GM12878 (cell line): ENCODE data around the gene TPP2. TPM values are rescaled to one million over a fixed set of nuclear protein-coding genes. Genes with fewer than 3 reads are reported as not detected.

Experiments
- BACH1 ChIP-seq: fragments of 450-650 bp; IDR thresholded peaks from 2 replicates; pipeline ENCODE4 v1.6.1; 2017; ENCODE audit warnings: mild to moderate bottlenecking, borderline replicate concordance
- BCL3 ChIP-seq: IDR thresholded peaks from 2 replicates; pipeline ENCODE4 v1.6.1; 2011; ENCODE audit warnings: borderline replicate concordance, low read depth, mild to moderate bottlenecking, moderate library complexity, low read length; ENCODE audit not compliant: insufficient read depth, poor library complexity, severe bottlenecking
- CEBPZ ChIP-seq: fragments of 150-350 bp; IDR thresholded peaks from 2 replicates; pipeline ENCODE4 v1.6.1; 2016; ENCODE audit warnings: low read depth, low read length
- JUNB ChIP-seq: IDR thresholded peaks from 2 replicates; pipeline ENCODE4 v1.6.1; 2016; ENCODE audit warnings: antibody characterized with exemption, mild to moderate bottlenecking
- JUND ChIP-seq: IDR thresholded peaks from 2 replicates; pipeline ENCODE4 v1.6.1; 2012; ENCODE audit warnings: low read depth, mild to moderate bottlenecking, low read length, improper control_type of control experiment, moderate library complexity
- KAT2A ChIP-seq: conservative IDR thresholded peaks from 2 replicates; pipeline ENCODE4 v1.6.1; 2011; ENCODE audit warnings: low read depth, low read length; ENCODE audit not compliant: control insufficient read depth
- MXI1 ChIP-seq: fragments of 150-350 bp; IDR thresholded peaks from 2 replicates; pipeline ENCODE4 v1.6.1; 2011; ENCODE audit warnings: low read depth, mild to moderate bottlenecking, inconsistent platforms, low read length, improper control_type of control experiment
- NBN ChIP-seq: fragments of 450-650 bp; IDR thresholded peaks from 2 replicates; pipeline ENCODE4 v1.6.1; 2016
- NFXL1 ChIP-seq: fragments of 450-650 bp; IDR thresholded peaks from 2 replicates; pipeline ENCODE4 v1.6.1; 2017; ENCODE audit warnings: antibody characterized with exemption, mild to moderate bottlenecking, borderline replicate concordance
- PKNOX1 ChIP-seq: fragments of 450-650 bp; IDR thresholded peaks from 2 replicates; pipeline ENCODE4 v1.6.1; 2016; ENCODE audit warnings: mild to moderate bottlenecking
- RELB ChIP-seq: fragments of 450-650 bp; IDR thresholded peaks from 2 replicates; pipeline ENCODE4 v1.6.1; 2017; ENCODE audit warnings: low read depth, mild to moderate bottlenecking, moderate library complexity
- SMAD1 ChIP-seq: fragments of 450-650 bp; IDR thresholded peaks from 2 replicates; pipeline ENCODE4 v1.6.1; 2018; ENCODE audit warnings: mild to moderate bottlenecking, low read depth; ENCODE audit not compliant: partially characterized antibody
- SREBF2 ChIP-seq: IDR thresholded peaks from 2 replicates; pipeline ENCODE4 v1.6.1; 2012; ENCODE audit warnings: mild to moderate bottlenecking, low read length
- SRF ChIP-seq, 2 experiments: IDR thresholded peaks; 2 replicates each; pipeline ENCODE4 v1.6.1; 2011; ENCODE audit warnings: low read depth in 2 of 2, low read length in 2 of 2, mild to moderate bottlenecking in 1 of 2, moderate library complexity in 1 of 2
- SUZ12 ChIP-seq: fragments of 200-600 bp; sonication (generic); IDR thresholded peaks from one replicate; pipeline ENCODE4 v1.6.1; 2018; ENCODE audit warnings: antibody characterized with exemption, mild to moderate bottlenecking; ENCODE audit not compliant: unreplicated experiment
- YY1 ChIP-seq: IDR thresholded peaks from 2 replicates; pipeline ENCODE4 v1.6.1; 2011; ENCODE audit warnings: low read depth, mild to moderate bottlenecking, low read length
- polyA plus RNA-seq, 11 experiments: library from polyadenylated mRNA; depleted of rRNA in 4 of 11; unstranded in 6 of 11; stranded (reverse) in 5 of 11; fragments of >200 nt; fragmentation: Nextera tagmentation in 4 of 11; fragmentation: Illumina TruSeq in 1 of 11; extraction: Ambion mirVana in 4 of 11; extraction: Trizol in 1 of 11; gene quantifications; 1 replicate in 1 of 11; 2 replicates in 10 of 11; pipeline versions ENCODE4 v1.2.1 to v1.2.3, GENCODE V29; 2011 to 2016; ENCODE audit warnings: inconsistent platforms in 2 of 11, missing spikeins in 2 of 11, low read depth in 1 of 11
- total RNA-seq, 4 experiments: library from RNA; depleted of rRNA in 3 of 4; stranded (reverse); fragments of >200 nt in 3 of 4; fragmentation: Illumina TruSeq in 1 of 4; extraction: Trizol in 1 of 4; gene quantifications; 2 replicates each; pipeline versions ENCODE4 v1.2.1 to v1.2.3, GENCODE V29; 2013 to 2021
- TF ChIP-seq, protein P1 (sequence below): fragments of 450-650 bp; IDR thresholded peaks from 2 replicates; pipeline ENCODE4 v1.6.1; 2017; ENCODE audit warnings: mild to moderate bottlenecking, moderate library complexity

TPP2 gene
- total and polyA plus RNA-seq, 10 of the 15 experiments (the other 5 are each of a cell fraction or from before 2014, with no cell fraction given), result 18.4 to 82.3 (median 55.4) TPM

DNA sequence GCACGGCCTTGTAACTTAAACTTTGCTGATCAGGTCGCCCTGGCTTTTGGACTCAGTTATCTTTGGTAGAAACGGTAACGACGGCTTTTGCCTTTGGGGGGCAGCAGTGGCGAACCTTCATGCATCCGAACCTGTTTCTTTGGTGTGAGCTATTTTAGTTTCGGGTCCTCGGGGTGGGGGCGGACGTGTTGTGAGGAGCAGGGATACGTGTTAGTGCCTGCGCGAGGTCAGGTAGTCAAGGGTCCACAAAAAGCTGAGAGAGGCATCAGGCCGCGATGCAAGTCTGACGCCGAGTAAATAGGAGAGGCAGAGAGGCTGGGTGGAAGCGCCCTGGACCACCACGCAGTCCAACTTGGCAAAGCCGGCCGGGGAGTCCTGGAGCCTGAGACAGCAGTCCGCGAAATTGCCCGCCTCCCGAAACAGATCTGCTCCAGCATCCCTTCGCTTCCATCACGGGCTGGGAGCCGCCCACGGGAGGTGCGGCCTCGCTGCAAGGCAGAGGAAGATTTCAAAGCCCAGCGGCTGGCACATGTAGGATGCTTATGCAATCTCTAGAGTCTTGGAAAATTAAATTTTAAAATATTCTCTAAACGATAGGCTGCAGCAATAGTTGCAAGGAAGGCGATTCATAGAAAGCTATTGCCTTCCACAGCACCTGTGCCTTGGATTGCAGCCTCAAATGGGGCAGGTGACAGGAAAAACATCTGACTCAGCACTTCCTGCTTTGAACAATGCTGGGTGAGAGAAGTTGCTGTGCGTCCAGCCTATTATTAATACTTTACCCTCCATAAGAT lies 4.6 kb upstream of the TPP2 start (continued):
- TF ChIP-seq MXI1 (no peak; the same call in 1 of the 2 replicates), SMAD1 (no peak), BACH1 (peak; percentile 46; the same call in 1 of the 2 replicates), JUNB (peak; percentile 20; the same call in 1 of the 2 replicates), KAT2A (no peak), SRF (IDR thresholded peaks at IDR 0.05; ENCODE audit: low read depth in 2 of 2, low read length in 2 of 2) (no peak), NFXL1 (no peak), PKNOX1 (no peak), SREBF2 (no peak), NBN (peak; percentile 83), CEBPZ (no peak), YY1 (no peak), RELB (0 out of 2 replicates have a peak, but pooled peaks have one; percentile 29), SUZ12 (no peak), JUND (no peak), BCL3 (no peak)
- TF ChIP-seq, protein P1, sequence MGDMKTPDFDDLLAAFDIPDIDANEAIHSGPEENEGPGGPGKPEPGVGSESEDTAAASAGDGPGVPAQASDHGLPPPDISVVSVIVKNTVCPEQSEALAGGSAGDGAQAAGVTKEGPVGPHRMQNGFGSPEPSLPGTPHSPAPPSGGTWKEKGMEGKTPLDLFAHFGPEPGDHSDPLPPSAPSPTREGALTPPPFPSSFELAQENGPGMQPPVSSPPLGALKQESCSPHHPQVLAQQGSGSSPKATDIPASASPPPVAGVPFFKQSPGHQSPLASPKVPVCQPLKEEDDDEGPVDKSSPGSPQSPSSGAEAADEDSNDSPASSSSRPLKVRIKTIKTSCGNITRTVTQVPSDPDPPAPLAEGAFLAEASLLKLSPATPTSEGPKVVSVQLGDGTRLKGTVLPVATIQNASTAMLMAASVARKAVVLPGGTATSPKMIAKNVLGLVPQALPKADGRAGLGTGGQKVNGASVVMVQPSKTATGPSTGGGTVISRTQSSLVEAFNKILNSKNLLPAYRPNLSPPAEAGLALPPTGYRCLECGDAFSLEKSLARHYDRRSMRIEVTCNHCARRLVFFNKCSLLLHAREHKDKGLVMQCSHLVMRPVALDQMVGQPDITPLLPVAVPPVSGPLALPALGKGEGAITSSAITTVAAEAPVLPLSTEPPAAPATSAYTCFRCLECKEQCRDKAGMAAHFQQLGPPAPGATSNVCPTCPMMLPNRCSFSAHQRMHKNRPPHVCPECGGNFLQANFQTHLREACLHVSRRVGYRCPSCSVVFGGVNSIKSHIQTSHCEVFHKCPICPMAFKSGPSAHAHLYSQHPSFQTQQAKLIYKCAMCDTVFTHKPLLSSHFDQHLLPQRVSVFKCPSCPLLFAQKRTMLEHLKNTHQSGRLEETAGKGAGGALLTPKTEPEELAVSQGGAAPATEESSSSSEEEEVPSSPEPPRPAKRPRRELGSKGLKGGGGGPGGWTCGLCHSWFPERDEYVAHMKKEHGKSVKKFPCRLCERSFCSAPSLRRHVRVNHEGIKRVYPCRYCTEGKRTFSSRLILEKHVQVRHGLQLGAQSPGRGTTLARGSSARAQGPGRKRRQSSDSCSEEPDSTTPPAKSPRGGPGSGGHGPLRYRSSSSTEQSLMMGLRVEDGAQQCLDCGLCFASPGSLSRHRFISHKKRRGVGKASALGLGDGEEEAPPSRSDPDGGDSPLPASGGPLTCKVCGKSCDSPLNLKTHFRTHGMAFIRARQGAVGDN, result no peak
